GM21619 (cell line): ENCODE results near the gene TTYH1.
"Not testable (repeated sequence)": the region's sequence is repeated elsewhere in the genome, so short reads cannot be mapped to it uniquely, and the experiment has no call there.

Source experiments
- ATAC-seq: cut with Tn5 transposase; IDR thresholded peaks from one replicate; pipeline ENCODE4 v1.9.1; 2021; ENCODE audit not compliant: unreplicated experiment

Gene TTYH1

DNA sequence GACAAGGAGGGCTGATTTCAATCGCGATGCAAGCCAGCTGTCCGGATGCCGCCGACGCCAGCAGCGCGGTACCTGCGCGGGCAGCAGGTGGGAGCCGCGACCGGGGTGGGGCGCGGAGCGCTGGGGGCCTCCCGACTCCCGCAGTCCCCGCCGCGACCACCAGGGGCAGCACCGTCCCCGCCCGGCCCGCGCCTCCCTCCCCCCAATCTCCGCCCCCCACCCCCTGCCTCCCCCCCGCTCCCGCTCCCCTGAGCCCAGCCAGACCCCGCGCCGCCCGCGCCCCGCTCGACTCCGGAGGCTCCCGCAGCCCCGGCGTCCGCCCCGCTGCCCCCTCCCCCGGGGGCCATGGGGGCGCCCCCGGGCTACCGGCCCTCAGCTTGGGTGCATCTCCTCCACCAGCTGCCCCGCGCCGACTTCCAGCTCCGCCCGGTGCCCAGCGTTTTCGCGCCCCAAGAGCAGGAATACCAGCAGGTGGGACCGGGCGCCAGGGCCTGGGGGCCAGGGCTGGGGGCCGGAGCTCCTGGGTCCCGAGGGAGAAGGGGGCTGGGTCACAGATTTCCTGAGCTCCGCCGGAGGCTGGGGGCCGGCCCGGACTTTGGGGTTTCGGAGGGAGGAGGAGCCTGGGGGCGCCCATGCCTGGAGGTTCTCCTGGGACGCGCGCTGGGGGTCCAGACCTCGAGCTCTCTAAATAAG lies at the start of gene TTYH1:
TTYH1 (plus strand) TSS at position 257 of the 693 bp plus-strand sequence; CDS start at position 346, 89 bp downstream.
- ATAC-seq = no peak

DNA sequence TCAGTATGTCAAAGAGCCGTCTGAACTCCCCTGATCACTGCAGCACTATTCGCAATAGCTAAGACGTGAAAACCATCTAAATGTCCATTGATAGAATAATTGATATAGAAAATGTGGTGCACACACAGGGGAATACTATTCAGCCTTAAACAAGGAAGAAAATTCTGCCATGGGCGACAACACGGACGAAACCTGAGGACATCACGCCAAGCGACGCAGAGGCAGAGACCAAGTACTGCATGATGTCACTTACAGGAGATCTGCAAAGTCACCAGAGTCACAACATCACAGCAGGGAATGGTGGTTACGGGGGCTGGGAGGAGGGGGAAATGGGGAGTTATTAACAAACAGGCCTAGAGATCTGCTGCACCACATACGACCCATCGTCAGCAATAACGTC lies 49.5 kb upstream of the TTYH1 start:
- ATAC-seq = not testable (repeated sequence)

DNA sequence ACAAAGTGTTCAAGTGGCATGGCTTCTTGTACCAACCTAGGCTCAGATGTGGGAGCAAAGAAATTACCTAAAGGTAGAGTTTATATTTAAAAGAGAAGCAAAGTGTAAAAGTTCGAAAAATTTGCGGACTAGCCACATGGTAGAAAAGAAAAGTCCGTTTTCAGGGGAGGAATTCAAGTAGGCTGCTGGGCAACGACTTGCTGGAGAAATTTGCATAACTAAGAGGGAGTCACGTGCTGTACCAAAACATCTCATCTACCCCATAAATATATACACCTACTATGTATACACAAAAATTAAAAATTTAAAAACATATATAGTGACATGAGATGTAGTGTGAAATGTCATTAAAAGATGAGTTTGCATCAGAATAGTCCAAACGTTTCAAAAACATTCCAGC lies 48.5 kb upstream of the TTYH1 start:
- ATAC-seq = no peak

DNA sequence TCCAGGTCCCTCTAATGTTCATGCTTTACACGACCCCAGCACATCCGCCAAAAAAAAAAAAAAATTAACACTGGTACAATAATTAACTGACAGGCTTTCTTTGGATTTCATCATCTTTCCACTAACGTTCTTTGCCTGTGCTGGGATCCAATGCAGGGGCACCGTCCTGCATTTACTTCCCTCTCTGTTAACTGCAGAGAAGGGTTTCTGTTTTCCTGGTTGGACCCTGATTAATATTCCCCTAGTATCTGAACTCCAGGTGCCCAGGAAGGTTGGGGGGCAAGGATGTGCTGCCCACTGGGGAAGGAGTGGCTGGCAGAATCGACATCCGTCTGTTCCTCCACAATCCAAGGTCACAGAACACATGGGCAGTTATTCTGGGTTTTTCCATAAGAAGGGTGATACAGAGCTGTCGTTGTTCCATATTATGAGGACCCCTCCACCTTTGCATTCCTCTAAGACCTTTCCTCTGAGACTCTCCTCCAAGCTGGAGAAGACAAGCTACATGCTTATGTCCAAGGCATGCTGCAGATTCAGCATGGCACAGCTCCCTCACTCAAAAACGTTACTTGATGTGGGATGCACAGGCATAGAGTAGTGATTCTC lies 46.1 kb upstream of the TTYH1 start:
- no peak for ATAC-seq

DNA sequence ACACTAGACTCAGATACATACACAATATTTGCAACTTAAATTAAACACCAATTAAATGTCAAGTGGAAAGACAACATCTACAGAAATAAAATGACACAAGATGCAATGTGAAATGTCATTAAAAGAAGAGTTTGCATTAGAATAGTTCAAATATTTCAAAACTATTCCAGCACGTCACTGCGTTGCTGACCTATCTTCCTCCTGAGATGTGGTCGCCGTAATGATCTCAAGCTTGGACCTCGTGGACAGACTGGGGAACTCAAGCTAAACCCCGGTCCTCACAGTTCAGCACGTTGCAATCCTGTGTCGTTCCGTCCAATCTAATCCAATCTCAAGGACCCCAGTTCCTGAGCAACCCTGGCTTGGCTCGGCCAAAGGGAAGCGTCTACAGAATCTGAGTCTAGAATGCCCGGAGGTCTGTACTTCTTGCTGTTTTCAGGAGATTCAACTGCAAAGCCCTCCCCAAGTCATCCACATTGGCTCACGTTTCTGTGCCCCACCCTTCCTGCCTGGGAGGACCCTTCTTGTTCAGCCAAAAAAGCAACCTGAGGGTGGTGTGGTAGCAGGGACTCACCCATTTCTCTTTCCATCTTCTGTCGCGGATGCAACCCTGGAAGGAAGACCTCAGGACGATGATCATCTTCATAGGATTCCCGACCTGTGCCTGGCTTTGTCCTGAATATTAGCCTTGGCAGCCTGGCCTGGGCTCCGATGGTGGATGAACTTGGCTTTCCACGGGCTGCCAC lies 45.4 kb upstream of the TTYH1 start:
- not testable (repeated sequence) for ATAC-seq

DNA sequence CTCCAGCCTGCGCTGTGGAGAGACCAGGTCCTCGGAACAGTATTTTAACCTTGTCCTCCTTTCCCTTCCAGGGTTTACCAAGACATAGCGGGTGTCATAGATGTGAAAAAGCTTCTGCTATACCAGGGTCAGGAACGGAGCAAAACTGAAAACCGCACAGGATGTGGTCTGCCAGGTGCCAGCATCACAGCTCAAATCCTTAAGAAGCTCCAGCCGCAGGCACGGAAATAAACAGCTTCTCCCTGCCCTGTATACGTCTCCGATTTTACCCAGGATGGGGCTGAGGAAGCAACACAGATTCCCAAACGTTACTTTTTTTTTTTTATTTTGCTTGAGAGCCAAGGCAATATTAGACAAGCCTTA lies 44.8 kb upstream of the TTYH1 start:
- not testable (repeated sequence) for ATAC-seq

DNA sequence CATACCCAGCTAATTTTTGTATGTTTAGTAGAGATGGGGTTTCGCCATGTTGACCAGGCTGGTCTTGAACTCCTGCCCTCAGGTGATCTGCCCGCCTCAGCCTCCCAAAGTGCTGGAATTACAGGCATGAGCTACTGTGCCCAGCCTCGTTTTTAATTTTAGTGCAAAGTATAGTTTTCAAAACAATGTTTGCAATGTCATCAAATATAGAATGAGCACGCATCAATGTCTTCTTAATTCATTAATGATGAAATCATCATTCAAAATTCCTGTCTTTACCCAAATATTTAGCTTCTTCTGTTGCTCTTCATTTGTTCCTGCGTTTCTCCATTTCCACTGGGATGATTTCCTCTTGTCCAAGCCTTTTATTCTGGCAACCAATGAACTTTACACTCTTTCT lies 43.8 kb upstream of the TTYH1 start:
- not testable (repeated sequence) for ATAC-seq

DNA sequence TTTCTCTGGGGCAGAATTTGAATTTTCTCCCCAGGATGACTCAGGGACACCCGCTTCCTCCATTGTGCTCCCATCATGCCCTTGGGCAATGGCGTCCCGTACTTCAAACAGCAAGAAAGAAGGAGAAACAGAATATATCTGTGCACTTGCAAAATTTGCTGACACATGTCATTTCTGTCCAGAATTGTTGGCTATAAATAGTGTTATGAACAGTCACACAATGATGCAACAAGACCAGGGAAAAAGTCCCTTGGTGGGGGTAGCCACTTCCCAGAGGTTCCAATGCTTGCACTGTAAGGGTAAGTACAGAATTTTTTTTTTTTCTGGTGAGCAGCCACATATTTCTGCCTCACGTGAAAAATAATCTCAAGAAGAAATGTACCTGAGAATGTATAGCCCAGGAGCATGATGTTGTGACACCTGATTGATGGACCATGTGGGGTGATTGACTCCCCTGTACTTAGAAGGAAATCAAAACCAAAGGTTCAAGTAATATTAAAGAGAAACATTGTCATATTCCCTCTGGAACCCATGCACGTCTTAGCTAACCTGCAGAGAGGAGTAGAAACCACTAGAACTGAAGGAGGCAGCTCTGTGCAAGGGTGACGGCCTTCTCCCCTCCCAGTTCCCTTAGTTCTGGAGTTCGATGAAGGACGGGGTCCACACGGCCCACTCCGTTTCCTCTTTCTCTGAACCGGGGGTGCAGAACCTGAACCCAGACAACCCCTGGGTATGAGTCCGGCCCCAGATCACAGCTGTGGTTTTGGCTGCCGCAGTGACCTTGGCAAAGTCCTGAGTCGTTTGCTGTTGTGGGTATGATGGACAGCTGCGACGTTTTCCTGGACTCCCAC lies 41.3 kb upstream of the TTYH1 start:
- no peak for ATAC-seq

DNA sequence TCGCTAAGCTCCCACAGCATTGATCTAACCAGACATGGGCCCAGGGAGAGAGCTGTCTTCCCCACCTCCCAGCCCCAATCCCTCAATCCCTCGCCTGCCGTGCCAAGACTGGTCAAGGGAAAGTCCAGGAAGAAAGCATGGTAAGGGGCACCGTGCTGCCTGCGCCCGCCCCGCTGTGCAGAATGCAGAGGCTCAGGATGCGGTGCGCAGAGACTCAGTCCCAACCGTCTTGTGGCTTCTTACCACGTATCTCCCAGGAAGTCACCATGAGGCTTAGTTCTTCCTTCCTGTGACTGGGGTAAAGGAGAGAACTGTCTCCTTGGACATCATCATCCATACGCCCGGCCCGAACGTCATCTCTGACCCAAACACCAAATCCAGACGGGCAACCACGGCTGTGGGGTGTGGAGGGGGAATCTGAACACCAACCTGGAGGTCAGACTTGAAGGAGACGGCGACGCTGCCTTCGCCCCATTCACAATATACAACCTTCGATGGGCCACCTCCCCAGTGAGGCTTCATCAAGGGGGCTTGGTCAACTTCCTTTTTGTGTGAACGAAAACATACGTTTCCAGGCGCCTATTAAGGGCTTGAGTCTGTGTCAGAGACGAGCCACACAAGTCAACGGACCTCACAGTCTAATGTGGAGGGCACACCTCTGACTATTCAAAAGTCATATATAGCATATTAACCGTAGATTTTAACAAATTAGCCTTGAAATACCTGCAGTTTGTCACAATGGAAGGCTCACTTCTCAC lies 39.9 kb upstream of the TTYH1 start:
- not testable (repeated sequence) for ATAC-seq

DNA sequence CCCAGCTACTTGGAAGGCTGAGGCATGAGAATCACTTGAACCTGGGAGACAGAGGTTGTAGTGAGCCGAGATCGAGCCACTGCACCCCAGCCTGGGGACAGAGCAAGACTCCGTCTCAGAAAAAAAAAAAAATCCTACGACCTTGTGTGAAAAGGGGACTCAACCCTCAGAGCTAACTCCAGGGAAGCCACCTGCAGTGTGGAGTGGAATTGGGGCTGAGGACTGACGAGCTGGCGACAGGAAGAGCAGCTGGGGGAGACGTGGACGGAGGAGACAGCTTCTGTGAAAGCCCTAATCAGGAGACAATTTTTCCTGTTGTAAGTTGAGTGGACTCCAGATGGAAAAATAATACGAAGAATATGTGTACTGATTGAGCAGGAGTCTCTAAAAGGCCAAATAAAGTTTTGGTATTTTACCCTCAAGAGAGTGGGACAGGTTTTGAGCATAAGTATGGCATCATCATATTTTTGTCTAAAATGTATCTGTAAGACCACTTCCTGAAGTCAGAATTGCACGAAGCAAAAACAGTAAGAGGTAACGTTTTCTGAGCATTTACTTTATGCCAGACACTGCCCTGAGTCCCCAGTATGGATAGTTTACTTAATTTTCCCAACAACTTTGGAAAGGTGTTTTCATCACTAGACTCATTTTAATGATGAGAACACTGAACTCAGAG lies 38.5 kb upstream of the TTYH1 start:
- ATAC-seq = no peak

DNA sequence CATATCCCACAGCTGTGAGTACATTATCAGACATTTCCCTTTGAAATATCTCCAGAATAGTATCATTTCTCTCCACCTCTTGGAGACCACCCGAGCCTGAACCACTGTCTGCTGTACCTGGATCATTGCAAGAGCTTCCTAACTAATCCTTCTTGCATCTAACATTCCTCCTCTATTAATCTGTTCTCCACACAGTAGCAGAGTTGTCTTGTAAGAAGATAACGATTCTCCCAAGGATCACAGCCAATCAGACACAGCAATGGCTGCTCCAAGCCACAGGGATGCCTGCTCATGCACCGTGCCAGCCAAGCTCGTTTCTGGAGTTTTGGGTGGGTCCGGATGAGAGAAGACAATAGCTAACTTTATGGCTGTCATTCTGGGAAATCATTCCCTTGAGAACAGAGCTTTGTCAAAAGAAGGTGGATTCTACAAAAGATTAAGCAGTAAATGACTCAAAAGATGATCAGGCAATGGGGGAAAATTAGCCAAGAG lies 36.0 kb upstream of the TTYH1 start:
- ATAC-seq = no peak

DNA sequence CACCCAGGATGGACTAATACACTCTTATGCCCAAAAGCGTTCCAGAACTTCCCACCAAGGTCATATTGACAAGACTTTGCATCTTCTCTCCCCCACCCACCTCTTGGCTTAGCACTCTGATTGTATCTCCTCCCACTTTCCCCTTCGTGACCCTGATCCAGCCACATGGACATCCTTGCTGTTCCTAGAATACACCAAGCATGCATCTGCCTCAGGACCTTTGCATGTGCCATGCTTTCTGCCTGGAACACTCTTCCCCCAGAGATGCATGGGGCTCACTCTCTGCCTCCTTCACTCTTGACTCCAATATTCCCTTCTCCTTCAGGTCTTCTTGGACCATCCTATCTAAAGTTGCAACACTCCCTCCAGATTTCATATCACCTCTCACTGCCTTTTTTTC lies 34.4 kb upstream of the TTYH1 start:
- ATAC-seq = no peak

DNA sequence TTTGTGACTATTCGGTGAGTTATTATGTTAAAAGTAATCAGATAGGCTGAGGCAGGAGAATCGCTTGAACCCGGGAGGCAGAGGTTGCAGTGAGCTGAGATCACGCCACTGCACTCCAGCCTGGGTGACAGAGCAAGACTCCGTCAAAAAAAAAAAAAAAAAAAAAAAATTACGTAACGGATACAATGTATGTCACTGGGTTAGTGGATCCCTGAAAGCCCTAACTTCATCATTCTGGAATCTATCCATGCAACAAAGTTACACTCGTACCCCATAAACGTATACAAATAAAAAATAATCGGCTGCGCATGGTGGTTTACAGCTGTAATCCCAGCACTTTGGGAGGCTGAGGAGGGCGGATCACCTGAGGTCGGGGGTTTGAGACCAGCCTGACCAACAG lies 33.2 kb upstream of the TTYH1 start:
- not testable (repeated sequence) for ATAC-seq

DNA sequence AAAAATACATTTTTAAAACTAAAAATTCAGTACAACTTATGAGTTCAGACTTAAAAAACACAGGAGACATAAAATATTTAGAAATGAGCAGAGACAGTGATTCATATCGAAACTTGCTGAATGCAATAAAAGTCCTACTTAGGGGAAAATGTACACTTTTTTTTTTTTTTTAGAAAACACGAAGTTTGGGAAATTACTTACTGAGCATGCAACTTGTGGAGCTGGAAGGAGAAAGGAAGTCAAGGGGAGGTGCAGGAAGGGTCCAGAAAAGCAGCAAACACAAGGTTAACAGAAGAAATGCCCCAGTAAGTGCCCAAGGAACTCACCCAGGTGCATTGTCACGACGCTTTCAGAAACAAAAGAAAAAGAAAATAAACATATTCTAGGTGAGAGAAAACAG lies 31.9 kb upstream of the TTYH1 start:
- no peak for ATAC-seq

DNA sequence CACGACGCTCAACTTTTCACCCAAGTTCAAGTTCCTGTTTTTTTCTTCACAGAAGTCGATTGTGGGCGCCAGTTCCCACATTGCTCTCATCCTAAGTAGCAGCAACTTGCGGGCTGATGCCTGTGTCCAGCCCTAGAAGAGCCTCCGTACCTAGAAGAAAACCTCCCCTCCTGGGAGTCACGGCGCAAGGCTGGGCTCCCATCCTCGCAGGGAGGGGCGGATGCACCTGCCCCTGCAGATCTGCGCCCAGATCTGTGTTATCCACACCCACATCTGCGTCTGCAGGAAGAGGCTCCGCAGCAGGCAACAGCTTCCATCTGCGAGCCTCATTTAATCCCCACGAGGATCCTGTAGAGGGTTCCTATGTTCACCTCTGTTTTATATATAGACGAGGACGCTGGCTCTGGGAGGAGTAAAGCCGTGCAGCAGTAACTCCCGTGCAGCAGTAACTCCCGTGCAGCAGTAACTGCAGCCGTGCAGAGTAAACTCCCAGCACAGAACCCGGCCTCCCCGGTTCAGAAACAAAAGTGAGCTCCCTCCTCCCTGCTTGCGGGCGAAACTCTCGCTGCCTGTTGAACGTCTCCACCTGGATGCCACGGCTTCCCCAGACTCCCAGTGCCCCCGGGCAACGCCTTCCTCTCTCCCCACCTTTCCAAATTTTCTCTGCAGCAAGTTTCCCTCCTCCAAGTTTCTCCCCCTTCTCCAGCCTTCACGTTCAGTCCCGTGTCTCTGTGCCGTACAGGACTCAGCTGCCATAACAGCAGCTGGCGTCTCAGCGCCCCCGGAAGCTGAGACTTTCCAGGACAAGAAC lies 27.1 kb upstream of the TTYH1 start:
- ATAC-seq = no peak

DNA sequence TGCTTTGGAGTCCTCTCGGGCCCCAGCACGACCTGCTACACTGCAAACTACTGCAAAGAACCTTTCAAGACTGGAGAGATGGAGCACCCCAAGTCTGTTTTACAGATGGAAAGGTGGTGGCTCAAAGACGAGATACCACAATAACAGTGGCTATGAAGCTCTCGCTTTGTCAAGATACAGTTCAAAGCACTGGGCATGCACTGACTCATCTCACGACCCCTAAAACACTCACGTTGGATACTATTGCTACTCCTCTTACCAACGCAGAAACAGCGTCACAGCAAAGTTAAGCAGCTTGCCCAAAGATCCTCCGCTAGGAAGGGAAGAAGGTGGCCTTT lies 26.5 kb upstream of the TTYH1 start:
- no peak for ATAC-seq

DNA sequence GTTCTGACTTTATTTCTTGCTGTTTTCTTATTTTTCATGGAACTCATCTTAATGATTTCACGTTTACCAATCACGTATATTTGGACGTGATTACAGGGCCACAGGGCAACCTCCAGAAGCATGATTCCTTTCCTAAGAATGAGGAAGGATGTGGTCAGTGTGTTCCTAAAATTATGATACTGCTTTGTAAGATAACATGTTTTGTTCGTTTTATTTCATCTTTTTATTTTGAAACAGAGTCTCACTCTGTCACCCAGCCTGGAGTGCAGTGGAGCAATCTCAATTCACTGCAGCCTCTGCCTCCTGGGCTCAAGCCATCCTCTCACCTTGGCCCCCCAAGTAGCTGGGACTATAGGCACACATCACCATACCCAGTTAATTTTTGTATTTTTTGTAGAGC lies 25.7 kb upstream of the TTYH1 start:
- ATAC-seq = no peak

DNA sequence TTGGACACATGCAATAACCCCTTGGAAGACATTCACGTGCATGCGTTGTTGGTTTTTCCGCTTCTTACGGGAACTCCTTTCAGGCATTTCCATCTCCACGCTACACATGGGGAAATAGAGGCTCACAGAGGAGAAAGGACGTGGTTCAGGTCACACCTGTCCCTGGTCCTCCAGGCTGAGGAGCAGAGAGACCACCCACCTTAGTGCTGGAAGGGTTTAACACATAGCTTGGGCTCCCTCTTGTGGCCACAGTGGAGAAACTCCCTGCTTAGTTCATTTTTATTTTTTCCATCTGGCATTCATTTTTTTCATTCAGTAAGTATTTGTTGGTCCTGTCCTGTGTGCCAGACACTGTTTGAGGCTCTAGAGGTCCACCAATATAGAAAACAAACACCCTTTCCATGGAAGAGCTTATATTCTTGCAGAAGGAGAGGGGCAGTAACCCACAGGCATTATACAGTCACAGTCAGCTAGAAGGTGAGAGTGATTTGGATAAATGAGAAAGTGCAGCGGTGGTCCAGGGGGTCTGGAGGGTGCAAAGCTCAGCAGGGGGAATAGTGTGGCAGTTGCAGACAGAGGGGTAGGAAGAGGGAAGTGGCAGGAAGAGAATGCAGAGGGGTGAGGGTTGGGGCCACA lies 24.2 kb upstream of the TTYH1 start:
- no peak for ATAC-seq

DNA sequence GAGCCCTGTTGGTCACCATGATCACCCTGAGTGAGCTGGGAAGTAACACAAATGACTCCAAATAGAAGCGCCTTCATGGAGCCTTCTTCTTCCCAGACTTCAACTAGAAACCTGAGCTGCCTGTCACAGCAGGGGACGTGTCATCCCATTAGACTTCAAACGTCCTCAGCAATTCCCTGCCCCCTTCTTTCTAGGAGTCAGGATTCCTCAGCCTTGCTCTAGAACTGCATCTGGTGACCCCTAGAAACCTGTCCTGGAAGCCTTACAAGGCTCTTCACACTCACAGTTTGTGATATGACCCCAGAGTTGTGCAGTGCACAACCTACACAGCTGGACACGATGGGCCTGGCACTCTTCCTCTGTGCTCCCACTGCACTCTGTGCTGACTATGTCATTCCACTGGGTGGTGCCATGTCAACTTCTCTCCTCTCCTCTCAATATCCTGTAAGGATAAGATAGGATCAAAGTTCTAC lies 23.6 kb upstream of the TTYH1 start:
- no peak for ATAC-seq
